IMR-90 (cell line): ENCODE data around the gene DERL3. TPM values are rescaled to one million over a fixed set of nuclear protein-coding genes. Genes with fewer than 3 reads are reported as not detected.
A peak's percentile ranks its signal among the peaks of the same experiment; 100 is the strongest.

Experiments used
- ATAC-seq: fragments of 200-7000 bp; cut with Tn5 transposase; 2 replicates; pipeline ENCODE4 v1.9.1; 2020; ENCODE audit warnings: low read depth, mild to moderate bottlenecking, moderate library complexity
- BruUV-seq: library from RNA; stranded (reverse); fragments of 400-500 nt; replicated peaks from 2 replicates; lab custom pipeline; 2021; lab: Mats Ljungman, UMichigan
- CTCF ChIA-PET: fragments of 300-600 bp; formaldehyde crosslinking; extraction: SDS; loops from one replicate; lab custom pipeline; 2021; ENCODE audit warnings: antibody characterized with exemption; lab: Yijun Ruan, JAX
- POLR2A ChIA-PET: fragments of 300-600 bp; sonication (Branson Sonifier 250); formaldehyde crosslinking; loops from one replicate; lab custom pipeline; 2022; ENCODE audit warnings: antibody characterized with exemption; ENCODE audit not compliant: unreplicated experiment; lab: Charles Lee
- DNase-seq: peaks from one replicate; pipeline ENCODE4 v3.0.0; 2013
- H2AFZ ChIP-seq: replicated peaks from 2 replicates; pipeline ENCODE3; 2013; ENCODE audit warnings: low read length, mild to moderate bottlenecking; ENCODE audit not compliant: poor library complexity
- H2AK5ac ChIP-seq: 2 replicates; pipeline ENCODE4 v1.6.1; 2013; ENCODE audit warnings: low read depth, low read length, inconsistent platforms
- H2AK9ac ChIP-seq: replicated peaks from 2 replicates; pipeline ENCODE3; 2013; ENCODE audit warnings: mild to moderate bottlenecking, low read depth, low read length, moderate library complexity; ENCODE audit not compliant: poor library complexity
- H2BK120ac ChIP-seq: 2 replicates; pipeline ENCODE4 v1.6.1; 2013; ENCODE audit warnings: low read depth, low read length, inconsistent platforms
- H2BK15ac ChIP-seq: 3 replicates; pipeline ENCODE4 v1.6.1; 2013; ENCODE audit warnings: low read depth, low read length, inconsistent platforms
- H2BK20ac ChIP-seq: 2 replicates; pipeline ENCODE4 v1.6.1; 2013; ENCODE audit warnings: low read depth, mild to moderate bottlenecking, inconsistent platforms, low read length, moderate library complexity
- H2BK5ac ChIP-seq: 2 replicates; pipeline ENCODE4 v1.6.1; 2013; ENCODE audit warnings: mild to moderate bottlenecking, low read depth, low read length, inconsistent platforms; ENCODE audit not compliant: poor library complexity, severe bottlenecking
- H3K14ac ChIP-seq: replicated peaks from 2 replicates; pipeline ENCODE4 v1.6.1; 2013; ENCODE audit warnings: low read depth, low read length, inconsistent platforms
- H3K18ac ChIP-seq: 2 replicates; pipeline ENCODE4 v1.6.1; 2013; ENCODE audit warnings: low read depth, low read length, control low read depth
- H3K23ac ChIP-seq: 2 replicates; pipeline ENCODE4 v1.6.1; 2013; ENCODE audit warnings: low read depth, low read length, inconsistent platforms
- H3K27ac ChIP-seq: 2 replicates; pipeline ENCODE4 v1.5.1; 2013; ENCODE audit warnings: mild to moderate bottlenecking, control low read depth, low read length; ENCODE audit not compliant: insufficient read depth
- H3K27me3 ChIP-seq: 2 replicates; pipeline ENCODE4 v1.6.1; 2013; ENCODE audit warnings: low read length; ENCODE audit not compliant: control insufficient read depth, insufficient read depth
- H3K36me3 ChIP-seq: 2 replicates; pipeline ENCODE4 v1.6.1; 2013; ENCODE audit warnings: low read length, mixed read lengths; ENCODE audit not compliant: control insufficient read depth, insufficient read depth
- H3K4ac ChIP-seq: 2 replicates; pipeline ENCODE4 v1.6.1; 2013; ENCODE audit warnings: low read depth, low read length, inconsistent platforms
- H3K4me1 ChIP-seq: 2 replicates; pipeline ENCODE4 v1.6.1; 2013; ENCODE audit warnings: low read length, mixed read lengths; ENCODE audit not compliant: control insufficient read depth, insufficient read depth
- H3K4me2 ChIP-seq: 2 replicates; pipeline ENCODE4 v1.6.1; 2013; ENCODE audit warnings: low read depth, mild to moderate bottlenecking, control low read depth, low read length, moderate library complexity
- H3K4me3 ChIP-seq: 2 replicates; pipeline ENCODE4 v1.5.1; 2013; ENCODE audit warnings: low read depth, mild to moderate bottlenecking, control low read depth, low read length, moderate library complexity; ENCODE audit not compliant: insufficient read depth
- H3K56ac ChIP-seq: 2 replicates; pipeline ENCODE4 v1.6.1; 2013; ENCODE audit warnings: low read length, inconsistent platforms; ENCODE audit not compliant: insufficient read depth; ENCODE audit errors: extremely low read depth
- H3K79me1 ChIP-seq, 2 experiments: 2 replicates each; pipeline ENCODE4 v1.6.1; 2013; ENCODE audit warnings: low read length in 2 of 2, inconsistent platforms in 1 of 2, low read depth in 1 of 2
- H3K9ac ChIP-seq: 2 replicates; pipeline ENCODE4 v1.6.1; 2013; ENCODE audit warnings: low read depth, low read length, control low read depth
- H3K9me1 ChIP-seq: 2 replicates; pipeline ENCODE4 v1.6.1; 2013; ENCODE audit warnings: low read length, inconsistent platforms; ENCODE audit not compliant: insufficient read depth
- H3K9me3 ChIP-seq: 2 replicates; pipeline ENCODE4 v1.6.1; 2013; ENCODE audit warnings: low read length; ENCODE audit not compliant: control insufficient read depth, insufficient read depth
- H4K20me1 ChIP-seq: 2 replicates; pipeline ENCODE4 v1.6.1; 2013; ENCODE audit warnings: low read length, inconsistent platforms; ENCODE audit not compliant: insufficient read depth
- H4K5ac ChIP-seq: 2 replicates; pipeline ENCODE4 v1.6.1; 2013; ENCODE audit warnings: mild to moderate bottlenecking, low read depth, low read length, control low read depth
- H4K8ac ChIP-seq, 2 experiments: 2 replicates each; pipeline ENCODE4 v1.6.1; 2013; ENCODE audit warnings: low read depth in 2 of 2, low read length in 2 of 2, control low read depth in 1 of 2, inconsistent platforms in 1 of 2
- H4K91ac ChIP-seq: 2 replicates; pipeline ENCODE4 v1.6.1; 2013; ENCODE audit warnings: low read depth, low read length, inconsistent platforms; ENCODE audit not compliant: insufficient read depth
- BHLHE40 ChIP-seq: fragments of 150-350 bp; IDR thresholded peaks from 2 replicates; pipeline ENCODE4 v1.6.1; 2016; ENCODE audit warnings: mild to moderate bottlenecking, low read depth, low read length
- CEBPB ChIP-seq: IDR thresholded peaks from 2 replicates; pipeline ENCODE4 v1.6.1; 2012; ENCODE audit warnings: low read depth, low read length, improper control_type of control experiment
- CHD1 ChIP-seq: IDR thresholded peaks from 2 replicates; pipeline ENCODE4 v1.6.1; 2012; ENCODE audit warnings: low read depth, low read length, improper control_type of control experiment
- CTCF ChIP-seq: conservative IDR thresholded peaks from 2 replicates; pipeline ENCODE4 v1.5.1; 2012; ENCODE audit warnings: mild to moderate bottlenecking, low read depth, low read length, improper control_type of control experiment
- ELK1 ChIP-seq: fragments of 150-350 bp; IDR thresholded peaks from 2 replicates; pipeline ENCODE4 v1.6.1; 2016; ENCODE audit warnings: low read depth, mild to moderate bottlenecking, low read length, moderate library complexity, borderline replicate concordance
- FOS ChIP-seq: fragments of 150-350 bp; IDR thresholded peaks from 2 replicates; pipeline ENCODE4 v1.6.1; 2016; ENCODE audit warnings: low read depth, low read length
- MAFK ChIP-seq: IDR thresholded peaks from 2 replicates; pipeline ENCODE4 v1.6.1; 2012; ENCODE audit warnings: low read depth, low read length, improper control_type of control experiment
- MAZ ChIP-seq: IDR thresholded peaks from 2 replicates; pipeline ENCODE4 v1.6.1; 2012; ENCODE audit warnings: low read depth, mild to moderate bottlenecking, low read length, improper control_type of control experiment, moderate library complexity, borderline replicate concordance
- MXI1 ChIP-seq: IDR thresholded peaks from 2 replicates; pipeline ENCODE4 v1.6.1; 2012; ENCODE audit warnings: low read depth, mild to moderate bottlenecking, low read length, moderate library complexity, borderline replicate concordance
- NFE2L2 ChIP-seq: fragments of 150-350 bp; IDR thresholded peaks from 2 replicates; pipeline ENCODE4 v1.6.1; 2016; ENCODE audit warnings: low read depth, mild to moderate bottlenecking, low read length
- POLR2A ChIP-seq: IDR thresholded peaks from 2 replicates; pipeline ENCODE4 v1.6.1; 2012; ENCODE audit warnings: mild to moderate bottlenecking, low read depth, low read length
- RAD21 ChIP-seq: IDR thresholded peaks from 2 replicates; pipeline ENCODE4 v1.6.1; 2012; ENCODE audit warnings: low read length, improper control_type of control experiment
- RCOR1 ChIP-seq: IDR thresholded peaks from 2 replicates; pipeline ENCODE4 v1.6.1; 2012; ENCODE audit warnings: mild to moderate bottlenecking, low read length, improper control_type of control experiment; ENCODE audit not compliant: insufficient replicate concordance
- RFX5 ChIP-seq: IDR thresholded peaks from 2 replicates; pipeline ENCODE4 v1.8.0; 2012; ENCODE audit warnings: low read depth, mild to moderate bottlenecking, low read length, moderate library complexity
- SMC3 ChIP-seq: fragments of 150-350 bp; IDR thresholded peaks from 2 replicates; pipeline ENCODE4 v1.6.1; 2016; ENCODE audit warnings: low read depth, mild to moderate bottlenecking, antibody characterized with exemption, low read length, moderate library complexity
- USF2 ChIP-seq: fragments of 150-350 bp; IDR thresholded peaks from 2 replicates; pipeline ENCODE4 v1.6.1; 2017; ENCODE audit warnings: mild to moderate bottlenecking, antibody characterized with exemption, low read length, low read depth
- WGBS, 2 experiments: methylation state at CpG; one replicate each; pipeline versions ENCODE4 v1.1.5 to v1.1.7; 2013; ENCODE audit warnings: missing lambda C conversion rate in 2 of 2; ENCODE audit not compliant: insufficient read length in 1 of 2; ENCODE audit errors: extremely low coverage in 2 of 2; 5-methylcytosine and 5-hydroxymethylcytosine counted together
- dilution Hi-C: fragments of 300-500 bp; cut with HindIII; formaldehyde crosslinking; loops from one replicate; pipeline ENCODE4 v1.14.3; 2018; ENCODE audit warnings: low sequenced_read_pairs; ENCODE audit not compliant: unreplicated experiment
- in situ Hi-C: fragments of 300-500 bp; cut with MboI; formaldehyde crosslinking; loops from 3 replicates; pipeline ENCODE4 v1.14.3; 2019; ENCODE audit warnings: low sequenced_read_pairs, inconsistent platforms, mixed read lengths
- intact Hi-C: fragments of 100-400 bp; cut with micrococcal nuclease; formaldehyde crosslinking; loops from 2 replicates; pipeline ENCODE4 v1.10.0; 2022
- polyA plus RNA-seq, 3 experiments: library from polyadenylated mRNA; depleted of rRNA; stranded (reverse); fragments of >200 nt; gene quantifications; 2 replicates each; pipeline ENCODE4 v1.2.3, GENCODE V29; 2012; ENCODE audit warnings: low replicate concordance in 1 of 3
- total RNA-seq: library from RNA; depleted of rRNA; stranded (reverse); fragments of >200 nt; gene quantifications from 2 replicates; pipeline ENCODE4 v1.2.3, GENCODE V29; 2012

The DERL3 gene
- total and polyA plus RNA-seq, 2 of the 4 experiments (the other 2 are of a cell fraction): 0.18 to 0.62 TPM

GRCh38 chr22:23858484-23858815, 19.6 kb upstream of the DERL3 start:
- Histone ChIP-seq H2BK5ac (no peak overlapping the region), H3K14ac (no peak overlapping the region; the same call in 1 of the 2 replicates), H3K18ac (no peak overlapping the region), H3K23ac (no peak overlapping the region), H3K9me3 (no peaks in the 10 kb centered on the region), H3K4ac (no peak overlapping the region), H2BK15ac (no peak overlapping the region), H3K4me3 (peak overlapping the region; percentile 55; the same call in 1 of the 2 replicates), H2AK9ac (peak overlapping the region; percentile 90), H3K27me3 (no peaks in the 10 kb centered on the region), H4K20me1 (no peaks in the 10 kb centered on the region), H2BK20ac (no peak overlapping the region), H2AFZ (peak overlapping the region; percentile 99), H2AK5ac (no peak overlapping the region), H3K79me1 (peaks cover 0 to 16% of the 10 kb centered on the region in 2 experiments; a peak in 1 of 4 replicates), H3K4me1 (peaks cover 10% of the 10 kb centered on the region), H3K9ac (peak overlapping the region; percentile 59; the same call in 1 of the 2 replicates), H3K56ac (no peak overlapping the region), H4K5ac (no peak overlapping the region), H3K4me2 (peak overlapping the region; percentile 84), H3K36me3 (no peaks in the 10 kb centered on the region), H4K91ac (no peak overlapping the region; the same call in 1 of the 2 replicates), H4K8ac (peak overlapping the region in 1 of 2 experiments; percentile 93; a peak in 3 of 4 replicates), H3K27ac (no peak overlapping the region), H3K9me1 (no peaks in the 10 kb centered on the region), H2BK120ac (no peak overlapping the region)
- WGBS, 2 experiments: no CpG with 5 or more reads among the region's 7 CpGs
- no peak for TF ChIP-seq SMC3
- no peak for TF ChIP-seq POLR2A
- no peak for TF ChIP-seq CEBPB
- TF ChIP-seq RCOR1: no peak
- TF ChIP-seq FOS: no peak
- no peak for TF ChIP-seq RAD21
- no peak for TF ChIP-seq CTCF
- TF ChIP-seq MXI1: no peak
- TF ChIP-seq ELK1: no peak
- TF ChIP-seq NFE2L2: no peak
- no peak for TF ChIP-seq BHLHE40
- TF ChIP-seq USF2: no peak
- no peak for TF ChIP-seq MAFK
- TF ChIP-seq CHD1: no peak
- TF ChIP-seq RFX5: no peak
- TF ChIP-seq MAZ: no peak
- ATAC-seq (no peak), DNase-seq (no peak)
- intact Hi-C loops: no loop called here
- dilution Hi-C loops: no loop called here
- in situ Hi-C loops: loop anchor here (10.0 kb wide), 1 partner anchor 234 kb away; no protein-coding TSS in a partner anchor
- ChIA-PET POLR2A (interaction anchor here (0.5 kb wide), 1 partner anchor 13 kb away, joined by 6 read pairs; no protein-coding TSS in a partner anchor), CTCF (interaction anchor here (0.6 to 1.6 kb wide), 4 partner anchors 9 to 36 kb away, joined by 4 to 5 read pairs (median 4); partner anchors contain the start of gene MIF)
- BruUV-seq: no TSS peak
